8988T (cell line): ENCODE results near the gene WLS.

Experiments used
- DNase-seq: peaks from one replicate; pipeline ENCODE4 v3.0.0; 2011

WLS gene

GRCh38 chr1:68225781-68226180 lies 6.5 kb downstream of the WLS start:
- DNase-seq, result no peak

DNA sequence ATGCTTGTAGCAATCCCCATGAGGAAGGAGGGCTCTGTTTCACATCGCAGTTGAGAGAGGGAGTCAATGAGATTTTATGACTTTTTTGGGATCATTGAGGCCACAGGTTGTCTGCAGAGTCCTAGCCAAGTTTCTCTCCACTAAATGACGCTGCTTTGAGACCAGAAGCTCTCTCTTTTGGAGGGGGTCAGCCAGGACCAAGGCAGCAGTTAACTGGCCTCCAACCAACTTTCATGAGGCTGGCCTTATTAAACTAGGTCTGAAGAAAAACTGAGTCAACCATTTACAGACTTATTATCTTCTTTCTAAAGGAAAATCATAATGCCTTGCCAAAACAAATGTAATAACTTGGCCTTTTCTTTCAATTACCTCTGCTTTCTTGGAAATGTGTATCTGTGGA lies 8.6 kb downstream of the WLS start:
- no peak for DNase-seq

GRCh38 chr1:68221980-68222373 lies 10.3 kb downstream of the WLS start:
- no peak for DNase-seq

- no peak for DNase-seq
Observed at GRCh38 chr1:68221001-68221979, 11.0 kb downstream of the WLS start.

- DNase-seq, result no peak
Observed at GRCh38 chr1:68220420-68220819, 11.9 kb downstream of the WLS start.

DNA sequence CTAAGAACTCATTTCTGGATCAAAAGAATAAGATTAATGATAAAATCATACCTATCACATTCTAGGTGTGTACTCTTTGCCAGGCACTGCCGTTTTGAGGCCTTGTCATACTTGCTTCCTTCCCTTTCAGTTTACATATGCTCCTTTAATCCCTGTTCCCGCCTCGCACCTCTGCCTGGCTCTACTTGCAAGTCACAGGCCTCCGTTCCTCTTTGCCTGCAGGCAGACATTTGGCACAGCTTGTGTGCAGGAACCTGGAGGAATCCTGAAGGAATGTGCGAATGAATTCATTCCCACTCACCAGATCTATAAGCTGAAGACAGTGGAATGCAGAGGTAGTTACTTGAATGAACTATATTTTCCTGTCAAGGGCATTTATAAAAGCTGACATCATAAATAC lies 13.8 kb downstream of the WLS start:
- DNase-seq, result no peak

- no peak for DNase-seq
Observed at GRCh38 chr1:68217618-68218017, 14.7 kb downstream of the WLS start.

GRCh38 chr1:68217060-68217554 lies 15.2 kb downstream of the WLS start:
- no peak for DNase-seq

DNA sequence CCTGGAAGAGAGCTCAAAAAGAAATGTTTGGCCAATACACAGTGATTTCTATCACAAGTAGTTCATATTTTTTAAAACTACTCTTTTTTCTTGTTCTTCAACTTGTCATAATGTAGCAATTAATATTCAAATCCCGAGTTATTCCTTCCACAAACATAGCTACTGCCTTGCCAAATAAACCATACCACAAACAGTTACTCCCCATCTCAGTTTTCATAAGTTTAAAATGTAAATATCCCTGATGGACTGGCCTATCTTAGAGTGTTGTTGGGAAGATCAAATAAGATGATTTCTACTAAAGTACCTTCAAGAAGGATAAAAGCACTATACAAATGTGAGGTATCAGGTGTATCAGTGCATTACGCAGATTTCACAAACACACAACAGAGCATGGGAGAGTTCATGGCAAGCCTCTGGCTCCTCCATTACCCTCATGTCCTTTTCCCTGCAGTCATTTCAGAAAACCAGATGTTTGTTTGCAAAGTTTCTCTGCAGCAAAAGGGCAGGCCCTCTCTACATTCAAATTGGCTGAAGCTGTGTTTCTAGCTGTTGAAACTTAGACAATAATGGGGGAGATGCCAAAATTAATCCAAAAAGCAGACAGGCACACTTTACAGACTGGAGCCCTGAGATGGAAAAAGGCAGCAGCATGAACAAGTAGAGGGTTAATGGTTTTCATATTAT lies 16.1 kb downstream of the WLS start:
- no peak for DNase-seq

DNA sequence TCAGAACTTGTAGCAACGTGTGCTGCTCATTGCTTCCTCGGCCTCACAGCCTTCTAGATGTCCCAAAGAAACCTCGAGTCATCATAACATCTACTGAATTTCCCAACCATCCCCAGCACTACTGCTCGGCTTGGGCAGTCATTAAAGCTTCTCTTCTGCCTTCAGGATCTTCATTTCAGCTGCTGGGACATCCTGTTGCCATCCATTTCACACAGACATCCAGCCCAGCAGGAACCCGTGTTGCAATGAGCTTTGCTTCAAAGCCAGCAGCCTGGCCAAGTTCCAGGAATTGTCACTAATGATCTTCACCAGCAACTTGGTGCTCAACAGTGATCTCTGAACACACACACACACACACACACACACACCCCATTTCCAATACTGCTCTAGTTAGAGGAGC lies 18.5 kb downstream of the WLS start:
- DNase-seq, result no peak

- no peak for DNase-seq
Observed at GRCh38 chr1:68211761-68212380, 20.5 kb downstream of the WLS start.

DNA sequence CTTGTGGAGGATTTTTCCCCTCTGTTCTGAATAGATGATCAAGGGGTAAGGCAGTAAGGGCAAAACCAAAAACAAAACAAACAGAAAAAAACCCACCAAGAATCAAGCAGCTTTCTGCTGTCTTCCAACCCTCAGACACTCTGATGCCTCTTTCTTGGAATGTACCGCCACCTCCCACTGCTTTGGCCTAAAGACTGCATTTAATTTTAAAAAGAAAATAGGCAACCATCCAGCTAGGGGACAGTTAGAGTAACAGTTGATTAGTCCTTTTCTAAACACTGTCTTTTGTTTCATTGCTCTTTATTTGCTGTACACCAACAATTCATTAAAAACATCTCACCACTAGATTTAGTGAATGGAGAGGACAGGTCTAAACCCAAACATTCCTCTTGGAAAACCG lies 21.5 kb downstream of the WLS start:
- DNase-seq, result no peak

DNA sequence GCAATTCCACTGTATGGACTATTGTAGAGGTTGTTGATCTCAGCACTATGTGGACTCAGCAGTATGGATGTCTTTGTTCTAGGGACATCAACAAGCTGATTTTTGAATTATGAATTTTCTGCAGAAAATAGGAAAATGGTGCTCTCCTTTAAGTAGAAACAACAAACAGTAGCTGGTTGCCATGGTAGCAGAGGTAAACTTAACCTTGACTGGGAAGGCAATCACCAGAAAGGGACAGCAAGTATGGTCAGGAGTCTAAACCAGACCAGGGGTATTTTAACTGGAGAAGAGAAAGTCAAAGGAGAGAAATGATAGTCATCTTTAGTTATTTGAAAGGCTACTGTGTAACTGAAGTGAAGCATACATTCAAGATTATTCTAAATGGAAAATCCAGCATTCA lies 22.3 kb downstream of the WLS start:
- DNase-seq, result no peak

- DNase-seq, result no peak
Observed at GRCh38 chr1:68206848-68207689, 25.3 kb downstream of the WLS start.

DNA sequence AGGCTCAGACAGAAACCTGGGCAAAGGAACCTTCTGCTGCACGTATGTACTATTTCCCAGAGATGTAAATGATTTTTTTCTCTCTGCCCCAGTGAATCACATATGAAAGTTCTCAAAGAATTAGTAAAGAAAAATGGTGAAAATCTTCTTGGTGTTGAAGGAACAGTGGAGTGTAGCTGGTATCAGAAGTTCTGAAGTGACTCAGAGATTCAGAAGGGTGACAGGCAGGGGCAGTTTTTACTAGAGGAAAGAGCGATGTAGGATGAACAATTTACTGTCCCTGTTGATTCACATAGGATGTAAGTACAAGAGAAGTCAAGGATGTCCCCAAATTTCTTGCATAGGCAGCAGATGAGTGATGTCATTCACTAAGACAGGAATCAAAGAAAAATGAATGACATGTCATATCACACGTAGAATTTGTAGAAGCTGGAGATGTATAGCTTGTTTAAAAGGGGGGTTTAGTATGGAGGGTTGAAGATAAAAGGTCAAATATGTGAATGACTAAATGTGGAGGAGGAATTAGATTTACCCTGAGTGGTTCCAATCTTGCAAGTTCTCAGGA lies 26.4 kb downstream of the WLS start:
- no peak for DNase-seq

DNA sequence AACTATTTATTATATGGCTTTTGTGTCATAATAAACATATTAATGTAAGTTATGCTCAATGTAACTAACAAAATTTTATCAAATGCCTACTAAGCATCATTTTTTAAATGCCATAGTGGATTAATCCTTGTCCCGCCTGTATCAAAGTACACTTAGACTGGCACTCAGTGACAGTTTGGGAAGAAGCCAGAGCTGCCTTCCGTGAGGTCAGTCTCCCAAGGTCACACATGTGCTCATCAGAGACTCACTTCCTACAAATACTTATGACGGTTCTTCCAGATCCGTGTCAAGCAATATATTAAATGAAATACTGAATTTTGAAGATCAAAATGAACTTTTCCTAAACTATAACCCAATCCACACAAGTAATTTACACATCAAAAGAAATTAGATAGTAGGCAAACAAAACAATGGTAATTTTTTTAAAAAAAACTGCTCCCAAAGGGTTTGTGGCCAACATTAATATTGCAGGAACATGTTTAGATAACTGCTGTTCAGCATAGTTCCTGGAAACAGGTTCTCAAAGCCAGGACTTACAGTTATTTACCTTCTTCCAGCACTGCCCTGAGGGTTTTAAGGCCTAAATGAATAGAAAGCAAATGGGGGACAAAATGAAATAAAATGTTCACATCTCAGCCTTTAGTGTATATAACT lies 27.2 kb downstream of the WLS start:
- no peak for DNase-seq

DNA sequence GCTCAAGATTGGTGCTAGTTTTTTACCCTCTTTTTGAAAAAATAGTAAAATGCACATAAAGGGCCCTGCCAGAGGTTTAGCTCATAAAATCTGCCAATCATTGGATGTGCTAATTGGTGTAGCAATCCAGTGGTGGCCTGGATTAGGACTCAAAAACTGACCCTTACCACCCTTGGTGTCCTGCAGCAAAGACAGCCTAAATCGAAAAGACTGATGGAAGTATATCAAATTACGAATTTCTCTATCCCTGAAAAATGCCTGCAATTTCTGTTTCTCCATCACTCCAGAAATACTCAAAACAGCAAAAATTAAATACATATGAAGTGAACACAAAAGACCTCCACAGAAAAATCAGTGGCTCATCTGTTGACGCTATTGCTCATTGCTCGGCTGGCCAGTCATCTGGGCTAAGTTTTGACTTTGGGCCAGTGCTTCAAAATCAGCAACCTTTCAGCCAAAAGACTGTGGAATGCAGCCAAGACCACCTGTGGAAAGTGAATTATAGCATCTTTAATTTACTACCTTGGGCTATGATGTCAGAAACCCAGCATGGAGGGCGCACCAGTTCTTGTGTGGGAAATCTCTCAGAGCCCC lies 30.0 kb downstream of the WLS start:
- no peak for DNase-seq

DNA sequence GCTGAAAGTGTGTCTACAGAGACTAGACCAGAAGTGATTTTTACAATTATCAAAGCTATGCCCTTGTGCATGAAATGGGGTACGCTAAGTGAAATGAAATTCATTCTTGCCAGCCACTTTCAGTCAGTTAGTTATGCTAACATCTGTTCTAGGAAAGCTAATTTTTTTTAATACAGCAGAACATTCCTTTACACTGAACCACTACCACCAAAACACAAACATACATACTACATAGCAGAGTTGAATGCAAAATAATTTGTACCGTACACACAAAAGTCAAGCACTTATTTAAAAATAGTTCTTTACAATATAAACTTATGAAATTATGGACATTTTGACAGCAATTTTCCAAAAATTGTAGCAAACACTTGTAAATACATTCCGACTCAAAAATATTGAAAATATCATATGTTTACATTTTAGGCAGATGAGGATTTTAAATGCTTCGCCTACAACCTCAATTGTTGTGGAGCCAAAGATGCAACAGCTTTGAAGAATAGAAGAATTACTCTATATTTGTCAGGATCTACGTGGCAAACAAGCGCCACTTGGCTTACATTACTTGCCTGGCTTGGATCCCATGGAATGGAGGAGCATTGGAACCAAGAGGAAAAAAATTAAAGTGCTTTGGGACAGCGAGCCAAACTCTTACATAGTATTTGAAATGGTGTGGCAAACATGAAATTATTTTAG lies 30.6 kb downstream of the WLS start:
- no peak for DNase-seq

DNA sequence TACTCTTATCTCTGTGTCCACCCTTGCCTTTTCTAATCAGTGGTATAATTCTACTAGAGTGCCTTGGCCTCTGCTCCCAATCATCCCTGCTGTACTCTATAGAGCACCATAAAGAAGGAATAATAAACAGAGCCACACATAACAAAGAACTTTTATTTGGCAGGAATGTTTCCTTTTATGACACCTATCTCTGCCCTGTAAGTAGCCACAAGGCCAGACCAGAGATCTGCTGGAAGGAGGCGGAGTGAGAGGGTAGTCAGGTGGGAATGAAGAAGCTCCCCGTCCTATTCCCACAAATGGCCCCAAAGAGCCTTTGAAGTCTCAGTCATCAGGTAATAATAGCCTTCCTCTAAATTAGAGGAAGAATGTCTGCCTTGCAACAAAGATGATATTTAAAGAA lies 32.7 kb downstream of the WLS start:
- no peak for DNase-seq

- no peak for DNase-seq
Observed at GRCh38 chr1:68198752-68199151, 33.6 kb downstream of the WLS start.

DNA sequence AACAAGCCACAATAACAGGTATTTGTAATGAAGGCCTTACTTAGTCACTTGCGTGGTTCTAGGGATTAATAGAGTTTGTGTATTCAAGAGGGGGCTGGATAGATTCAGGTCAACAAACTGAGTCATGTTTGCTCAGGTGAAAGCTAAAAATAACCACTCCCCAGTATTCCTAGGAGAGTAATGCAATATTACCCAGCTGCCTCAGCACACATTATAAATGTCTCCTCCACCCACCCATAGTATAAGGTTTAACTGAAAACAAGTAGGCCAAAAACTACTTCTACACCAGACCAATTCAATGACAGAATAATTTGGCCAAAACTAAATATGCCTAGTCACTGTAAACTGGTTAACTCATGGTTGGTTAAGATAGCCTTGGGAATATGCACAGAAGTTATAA lies 34.4 kb downstream of the WLS start:
- no peak for DNase-seq
